BJ (cell line): ENCODE results near the gene FOXC2. TPM values are rescaled to one million over a fixed set of nuclear protein-coding genes. Genes with fewer than 3 reads are reported as not detected.

Experiments used
- CTCF ChIA-PET: fragments of 350-600 bp; formaldehyde crosslinking; extraction: SDS; loops from one replicate; lab custom pipeline; 2021; ENCODE audit warnings: antibody characterized with exemption, inconsistent platforms; lab: Yijun Ruan, JAX
- POLR2A ChIA-PET: fragments of 300-600 bp; sonication (Branson Sonifier 250); formaldehyde crosslinking; extraction: SDS; loops from one replicate; lab custom pipeline; 2021; ENCODE audit warnings: antibody characterized with exemption; lab: Charles Lee
- DNase-seq: peaks from one replicate; pipeline ENCODE4 v3.0.0-alpha.2; 2011; ENCODE audit warnings: low read depth
- H3K27me3 ChIP-seq: 2 replicates; pipeline ENCODE4 v1.6.0; 2011; ENCODE audit warnings: low read length; ENCODE audit not compliant: control insufficient read depth, insufficient read depth
- H3K36me3 ChIP-seq: 2 replicates; pipeline ENCODE4 v1.5.1; 2011; ENCODE audit warnings: low read length; ENCODE audit not compliant: control insufficient read depth, insufficient read depth
- H3K4me3 ChIP-seq: 2 replicates; pipeline ENCODE4 v1.5.1; 2011; ENCODE audit warnings: low read depth, mild to moderate bottlenecking, control low read depth, low read length
- polyA plus RNA-seq: library from polyadenylated mRNA; depleted of rRNA; stranded (reverse); fragments of >200 nt; gene quantifications from 2 replicates; pipeline ENCODE4 v1.2.3, GENCODE V29; 2011
- TF ChIP-seq, protein P1 (sequence below): IDR thresholded peaks from 2 replicates; pipeline ENCODE4 v1.5.1; 2011; ENCODE audit warnings: low read depth, mild to moderate bottlenecking, control low read depth, inconsistent platforms, low read length, moderate library complexity; ENCODE audit not compliant: insufficient read depth

The FOXC2 gene
- polyA plus RNA-seq, 1 experiment: 0.63 TPM

DNA sequence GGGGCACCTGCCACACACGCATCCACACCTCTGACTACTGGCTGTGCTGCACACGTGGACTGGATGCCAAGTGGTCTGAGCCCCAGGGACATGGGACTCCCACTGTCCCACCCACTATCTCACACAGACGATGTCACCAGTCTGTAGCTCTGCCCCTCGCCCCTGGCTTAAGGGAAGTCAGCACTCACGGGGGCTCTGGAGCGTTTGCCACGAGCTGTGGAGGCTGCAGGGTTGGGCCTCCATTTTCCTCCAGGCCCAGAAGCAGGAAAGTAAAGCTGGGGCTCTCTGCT is 34.2 kb upstream of the FOXC2 start:
- peaks cover 7% of the 10 kb centered on the region for H3K36me3 ChIP-seq
- ChIA-PET CTCF (interaction anchor here (1.3 to 1.4 kb wide), 2 partner anchors 15 to 459 kb away, joined by 5 read pairs; no protein-coding TSS in a partner anchor), POLR2A (no interaction called here)
- no peak overlapping the region for H3K4me3 ChIP-seq
- TF ChIP-seq, protein P1, sequence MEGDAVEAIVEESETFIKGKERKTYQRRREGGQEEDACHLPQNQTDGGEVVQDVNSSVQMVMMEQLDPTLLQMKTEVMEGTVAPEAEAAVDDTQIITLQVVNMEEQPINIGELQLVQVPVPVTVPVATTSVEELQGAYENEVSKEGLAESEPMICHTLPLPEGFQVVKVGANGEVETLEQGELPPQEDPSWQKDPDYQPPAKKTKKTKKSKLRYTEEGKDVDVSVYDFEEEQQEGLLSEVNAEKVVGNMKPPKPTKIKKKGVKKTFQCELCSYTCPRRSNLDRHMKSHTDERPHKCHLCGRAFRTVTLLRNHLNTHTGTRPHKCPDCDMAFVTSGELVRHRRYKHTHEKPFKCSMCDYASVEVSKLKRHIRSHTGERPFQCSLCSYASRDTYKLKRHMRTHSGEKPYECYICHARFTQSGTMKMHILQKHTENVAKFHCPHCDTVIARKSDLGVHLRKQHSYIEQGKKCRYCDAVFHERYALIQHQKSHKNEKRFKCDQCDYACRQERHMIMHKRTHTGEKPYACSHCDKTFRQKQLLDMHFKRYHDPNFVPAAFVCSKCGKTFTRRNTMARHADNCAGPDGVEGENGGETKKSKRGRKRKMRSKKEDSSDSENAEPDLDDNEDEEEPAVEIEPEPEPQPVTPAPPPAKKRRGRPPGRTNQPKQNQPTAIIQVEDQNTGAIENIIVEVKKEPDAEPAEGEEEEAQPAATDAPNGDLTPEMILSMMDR: no peak
- no peaks in the 10 kb centered on the region for H3K27me3 ChIP-seq
- no peak for DNase-seq

DNA sequence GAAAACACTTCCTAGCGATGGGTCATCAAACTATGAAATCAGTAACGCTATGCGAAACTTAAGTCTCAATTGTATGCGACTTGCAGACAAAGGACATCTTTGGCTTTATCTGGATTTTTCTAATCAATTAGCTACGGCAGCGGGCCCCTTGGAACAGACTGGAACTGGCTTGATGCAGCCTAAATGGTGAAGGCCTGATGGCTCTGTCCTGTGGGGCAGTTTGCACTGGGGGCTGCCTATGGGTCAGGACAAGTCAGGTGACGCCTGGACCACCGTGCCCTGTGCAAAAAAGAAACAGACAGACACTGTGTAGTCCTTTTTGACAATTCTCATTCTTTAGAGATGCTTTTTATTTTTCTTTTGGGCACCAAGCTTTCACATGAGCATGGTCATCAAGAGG is 33.6 kb upstream of the FOXC2 start:
- POLR2A ChIA-PET: no interaction called here
- no peaks in the 10 kb centered on the region for H3K27me3 ChIP-seq
- no peak overlapping the region for H3K4me3 ChIP-seq
- TF ChIP-seq, protein P1: no peak
- peaks cover 11% of the 10 kb centered on the region for H3K36me3 ChIP-seq
- DNase-seq: no peak
- CTCF ChIA-PET: interaction anchor here (1.3 to 1.4 kb wide), 2 partner anchors 15 to 460 kb away, joined by 5 read pairs; no protein-coding TSS in a partner anchor

DNA sequence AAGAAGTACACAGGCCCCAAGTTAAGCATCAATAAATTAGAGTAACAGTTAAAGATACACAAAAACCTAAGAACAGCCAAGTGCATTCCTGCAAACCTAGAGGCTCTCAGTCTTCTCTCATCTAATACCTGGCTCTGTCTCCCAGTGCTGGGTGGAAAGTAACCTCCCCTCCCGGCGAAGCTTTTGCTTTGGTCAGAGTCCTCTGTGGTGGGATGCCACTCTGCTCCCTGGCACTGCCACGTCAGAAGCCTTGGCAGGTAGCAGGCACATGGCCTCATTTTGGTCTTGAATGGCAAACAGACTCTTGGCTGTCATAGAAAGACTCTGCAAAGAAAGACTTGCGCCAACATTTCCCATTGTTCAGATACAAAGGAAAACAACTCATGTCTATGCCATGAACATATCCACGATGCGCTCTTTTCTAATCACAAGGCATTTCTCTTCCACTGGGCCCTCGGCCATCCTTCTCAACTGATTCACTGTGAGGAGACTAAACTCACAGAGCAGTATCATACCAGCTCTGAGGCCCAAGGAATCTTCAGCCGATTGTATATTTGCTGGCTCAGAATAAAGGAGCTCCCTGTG is 32.8 kb upstream of the FOXC2 start:
- ChIA-PET CTCF (interaction anchor here (1.4 kb wide), 1 partner anchor 16 kb away, joined by 5 read pairs; no protein-coding TSS in a partner anchor), POLR2A (no interaction called here)
- no peak for DNase-seq
- TF ChIP-seq, protein P1: no peak
- Histone ChIP-seq H3K36me3 (peaks cover 17% of the 10 kb centered on the region), H3K4me3 (no peak overlapping the region), H3K27me3 (no peaks in the 10 kb centered on the region)

DNA sequence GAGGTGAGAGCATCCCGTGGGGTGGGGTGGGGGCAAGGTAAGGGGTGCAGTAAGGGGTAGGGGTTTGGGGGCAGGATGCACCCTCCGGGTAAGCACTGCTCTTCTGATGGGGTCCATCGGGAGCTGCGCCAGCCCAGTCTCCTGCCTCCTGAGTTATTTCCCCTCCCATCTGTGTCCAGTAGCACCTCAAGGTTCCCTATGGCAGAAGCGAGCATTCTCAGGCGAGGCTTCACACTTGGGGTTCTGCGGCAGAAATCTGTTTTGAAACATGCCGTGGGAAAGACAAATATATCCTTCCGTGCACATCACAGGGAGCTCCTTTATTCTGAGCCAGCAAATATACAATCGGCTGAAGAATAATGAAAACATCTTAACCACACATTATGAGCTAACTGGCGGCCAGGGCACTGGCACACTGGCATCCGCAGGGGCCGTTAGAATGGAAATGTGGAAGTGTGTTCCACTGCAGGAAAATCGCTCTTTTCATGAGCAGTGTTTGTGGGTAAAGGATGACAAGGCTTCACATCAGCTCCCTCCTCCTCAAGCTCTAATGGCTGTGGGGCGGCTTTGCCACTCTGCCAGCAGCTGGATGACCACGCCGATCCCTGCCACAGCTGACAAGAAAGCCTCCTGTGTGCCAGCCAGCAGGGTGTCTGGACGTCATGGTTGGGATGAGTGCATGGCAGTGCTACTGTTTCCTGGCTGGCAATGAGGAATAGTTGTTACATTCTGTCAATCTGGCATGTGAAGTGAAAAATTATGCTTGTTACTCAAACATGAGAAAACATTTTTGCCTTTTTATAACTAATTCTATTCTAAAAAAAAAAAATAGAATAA is 31.6 kb upstream of the FOXC2 start:
- Histone ChIP-seq H3K27me3 (no peaks in the 10 kb centered on the region), H3K36me3 (peaks cover 20% of the 10 kb centered on the region), H3K4me3 (no peak overlapping the region)
- ChIA-PET POLR2A (no interaction called here), CTCF (interaction anchor here (0.5 to 0.9 kb wide), 2 partner anchors 8 to 18 kb away, joined by 3 read pairs; no protein-coding TSS in a partner anchor)
- TF ChIP-seq, protein P1: no peak
- DNase-seq: no peak

DNA sequence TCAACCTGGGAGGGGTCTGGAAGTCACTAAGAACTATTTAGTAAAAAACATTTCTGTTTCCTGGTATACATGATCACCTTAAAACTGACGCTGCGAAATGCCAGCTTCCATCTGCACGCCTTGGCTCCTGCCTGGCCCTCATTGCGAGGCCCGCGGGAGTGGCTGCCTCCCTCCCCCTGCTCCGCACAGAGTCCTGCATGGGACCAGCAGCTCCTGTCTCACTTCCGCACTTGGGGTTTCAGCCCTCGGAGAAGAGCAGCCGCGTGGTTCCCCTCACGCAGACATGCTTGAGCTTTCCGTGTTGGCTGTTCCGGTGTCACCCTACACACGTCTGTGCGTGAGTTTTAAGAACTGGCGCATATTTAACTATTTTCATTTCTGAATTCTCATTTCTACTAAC is 30.0 kb upstream of the FOXC2 start:
- no peak for DNase-seq
- H3K4me3 ChIP-seq: no peak overlapping the region
- peaks cover 31% of the 10 kb centered on the region for H3K36me3 ChIP-seq
- no peaks in the 10 kb centered on the region for H3K27me3 ChIP-seq
- TF ChIP-seq, protein P1: no peak
- POLR2A ChIA-PET: no interaction called here
- CTCF ChIA-PET: interaction anchor here (1.1 kb wide), 1 partner anchor 16 kb away, joined by 3 read pairs; no protein-coding TSS in a partner anchor
